ENCODE data around the gene HDAC5.

The HDAC5 gene

DNA sequence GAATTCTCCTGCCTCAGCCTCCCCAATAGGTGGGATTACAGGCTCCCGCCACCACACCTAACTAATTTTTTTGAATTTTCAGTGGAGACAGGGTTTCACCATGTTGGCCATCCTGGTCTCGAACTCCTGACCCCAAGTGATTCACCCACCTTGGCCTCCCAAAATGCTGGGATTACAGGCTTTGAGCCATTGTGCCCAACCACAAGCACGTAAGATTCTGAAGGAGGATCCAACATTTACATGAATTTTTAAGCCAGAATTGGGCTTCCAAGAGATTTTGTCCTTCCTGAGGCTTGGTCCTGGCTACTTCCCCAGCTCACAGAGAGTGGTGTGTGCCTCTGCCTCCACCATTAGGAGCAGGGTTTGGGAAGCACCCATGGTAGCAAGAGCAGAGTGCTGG lies 41.8 kb downstream of the HDAC5 start:
- H2BK12ac ChIP-seq (ENCODE audit: low read length): no peak overlapping the region
- no peak overlapping the region for H2AK5ac ChIP-seq (ENCODE audit: low read length)
- H2AFZ ChIP-seq (ENCODE audit: insufficient read depth, low read length, poor library complexity): no peak overlapping the region
- peaks cover 6 to 8% of the 10 kb centered on the region in 2 experiments for H3K4me1 ChIP-seq (ENCODE audit: control insufficient read depth in 1 of 2, insufficient read depth in 2 of 2, low read length in 2 of 2)
- no peak overlapping the region for H2BK120ac ChIP-seq (ENCODE audit: insufficient read depth, low read length, poor library complexity)
- H3K36me3 ChIP-seq (ENCODE audit: control insufficient read depth in 1 of 2, insufficient read depth in 2 of 2, low read length in 2 of 2): peaks cover 60 to 69% of the 10 kb centered on the region in 2 experiments
- H3K4ac ChIP-seq (ENCODE audit: low read depth, low read length): no peak overlapping the region
- H3K18ac ChIP-seq (ENCODE audit: low read length): no peak overlapping the region
- no peak overlapping the region for H4K8ac ChIP-seq (ENCODE audit: low read depth, low read length)
- no peak overlapping the region for H3K4me2 ChIP-seq (ENCODE audit: low read length)
- no peaks in the 10 kb centered on the region for H3K79me2 ChIP-seq (ENCODE audit: control insufficient read depth, insufficient read depth, low read length, poor library complexity)
- DNase-seq: no peak
- H3K4me3 ChIP-seq (ENCODE audit: low read depth, low read length): no peak overlapping the region
- H3K27me3 ChIP-seq (ENCODE audit: insufficient read depth, low read length): no peaks in the 10 kb centered on the region
- WGBS (ENCODE audit: extremely low coverage, insufficient coverage, insufficient read length): no CpG with 5 or more reads among the region's 3 CpGs
- H3K14ac ChIP-seq (ENCODE audit: low read length): no peak overlapping the region
- no peak overlapping the region for H2BK5ac ChIP-seq (ENCODE audit: low read depth, low read length, poor library complexity)
- no peaks in the 10 kb centered on the region for H3K79me1 ChIP-seq (ENCODE audit: low read length)
- no peak overlapping the region for H3K27ac ChIP-seq (ENCODE audit: low read depth, low read length)
- no peak overlapping the region for H4K12ac ChIP-seq (ENCODE audit: low read depth, low read length)
- H3K9me3 ChIP-seq (ENCODE audit: insufficient read depth, low read depth, low read length): peaks cover 2% of the 10 kb centered on the region
- no peak overlapping the region for H4K91ac ChIP-seq (ENCODE audit: low read depth, low read length)
- no peak overlapping the region for H3K23ac ChIP-seq (ENCODE audit: low read length)
- no peak overlapping the region for H3K9ac ChIP-seq (ENCODE audit: low read length)

DNA sequence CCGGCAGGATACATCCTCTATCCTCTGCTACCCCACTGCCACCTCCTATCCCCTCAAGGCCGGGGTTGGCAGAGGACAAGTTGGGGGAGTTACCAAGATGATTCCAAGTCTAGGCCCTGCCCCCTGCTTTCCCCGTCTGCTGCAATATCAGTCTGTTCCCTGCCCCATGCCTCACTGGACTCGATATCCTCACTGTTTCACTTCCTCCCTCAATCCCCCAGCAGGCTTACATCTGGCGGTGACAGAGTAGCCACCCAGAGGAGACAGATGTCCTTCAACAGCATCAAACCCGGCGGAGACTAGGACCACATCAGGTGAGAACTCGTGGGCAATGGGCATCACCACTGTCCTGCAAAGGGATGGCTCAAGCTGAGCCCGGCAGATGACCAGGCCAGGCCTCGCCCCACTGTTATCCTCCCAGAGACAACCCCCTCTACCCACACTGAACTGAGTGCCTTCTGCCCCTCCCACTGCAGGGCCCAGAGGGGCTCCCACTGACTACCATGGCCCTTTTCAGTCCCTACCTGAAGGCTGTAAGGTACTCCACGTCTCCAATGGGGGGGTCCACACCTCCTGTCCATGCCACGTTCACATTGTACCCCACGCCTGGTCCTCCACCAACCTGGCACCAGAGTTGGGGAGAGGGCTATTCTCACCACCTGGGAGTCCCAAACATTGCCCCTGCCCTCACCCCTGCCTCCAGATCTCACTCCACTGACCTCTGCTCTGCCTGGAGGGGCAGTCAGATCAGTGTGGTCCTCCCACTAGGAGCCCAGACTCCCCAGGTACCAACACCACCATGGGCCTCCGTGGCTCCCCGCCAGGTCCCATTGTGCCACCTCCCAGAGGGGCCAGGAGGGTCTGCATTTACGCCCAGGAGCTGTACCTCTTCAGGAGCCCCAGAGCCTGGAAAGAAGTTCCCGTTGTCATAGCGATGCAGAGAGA lies 43.3 kb downstream of the HDAC5 start:
- H3K36me3 ChIP-seq (ENCODE audit: control insufficient read depth in 1 of 2, insufficient read depth in 2 of 2, low read length in 2 of 2): peaks cover 75 to 80% of the 10 kb centered on the region in 2 experiments
- no peaks in the 10 kb centered on the region for H3K79me2 ChIP-seq (ENCODE audit: control insufficient read depth, insufficient read depth, low read length, poor library complexity)
- no peak overlapping the region for H2AFZ ChIP-seq (ENCODE audit: insufficient read depth, low read length, poor library complexity)
- no peak overlapping the region for H3K9ac ChIP-seq (ENCODE audit: low read length)
- no peaks in the 10 kb centered on the region for H3K27me3 ChIP-seq (ENCODE audit: insufficient read depth, low read length)
- no peak overlapping the region for H3K23ac ChIP-seq (ENCODE audit: low read length)
- no peak overlapping the region for H4K91ac ChIP-seq (ENCODE audit: low read depth, low read length)
- H3K9me3 ChIP-seq (ENCODE audit: insufficient read depth, low read depth, low read length): peaks cover 2% of the 10 kb centered on the region
- WGBS (ENCODE audit: extremely low coverage, insufficient coverage, insufficient read length): no CpG with 5 or more reads among the region's 18 CpGs
- no peak overlapping the region for H3K27ac ChIP-seq (ENCODE audit: low read depth, low read length)
- H2BK120ac ChIP-seq (ENCODE audit: insufficient read depth, low read length, poor library complexity): no peak overlapping the region
- no peak overlapping the region for H2AK5ac ChIP-seq (ENCODE audit: low read length)
- no peak overlapping the region for H3K18ac ChIP-seq (ENCODE audit: low read length)
- H4K8ac ChIP-seq (ENCODE audit: low read depth, low read length): no peak overlapping the region
- H3K4ac ChIP-seq (ENCODE audit: low read depth, low read length): no peak overlapping the region
- DNase-seq: no peak
- no peak overlapping the region for H3K14ac ChIP-seq (ENCODE audit: low read length)
- H3K4me1 ChIP-seq (ENCODE audit: control insufficient read depth in 1 of 2, insufficient read depth in 2 of 2, low read length in 2 of 2): peaks cover 0 to 5% of the 10 kb centered on the region in 2 experiments
- no peaks in the 10 kb centered on the region for H3K79me1 ChIP-seq (ENCODE audit: low read length)
- no peak overlapping the region for H2BK5ac ChIP-seq (ENCODE audit: low read depth, low read length, poor library complexity)
- H3K4me2 ChIP-seq (ENCODE audit: low read length): no peak overlapping the region
- H4K12ac ChIP-seq (ENCODE audit: low read depth, low read length): no peak overlapping the region
- no peak overlapping the region for H2BK12ac ChIP-seq (ENCODE audit: low read length)
- no peak overlapping the region for H3K4me3 ChIP-seq (ENCODE audit: low read depth, low read length)

DNA sequence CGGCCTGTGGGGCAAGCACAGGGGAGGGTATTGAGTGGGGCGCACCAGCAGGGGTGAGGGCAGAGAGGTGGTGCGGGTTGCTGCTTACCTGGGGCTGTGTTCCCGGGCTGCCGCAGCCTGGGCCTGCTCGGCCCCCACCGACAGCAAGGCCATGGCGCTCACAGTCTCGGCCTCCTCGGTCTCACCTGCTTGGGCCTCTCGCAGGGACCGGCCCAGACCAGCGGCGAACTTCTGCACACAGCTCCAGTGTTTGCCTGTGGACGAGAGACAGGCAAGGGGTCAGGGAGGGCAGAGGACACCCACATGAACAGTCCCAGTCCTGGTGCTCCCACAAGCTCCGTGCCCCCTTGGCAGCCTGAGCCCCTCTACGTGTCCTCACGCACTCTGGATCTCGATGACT lies 45.0 kb downstream of the HDAC5 start:
- no peak overlapping the region for H3K23ac ChIP-seq (ENCODE audit: low read length)
- H3K79me2 ChIP-seq (ENCODE audit: control insufficient read depth, insufficient read depth, low read length, poor library complexity): no peaks in the 10 kb centered on the region
- H2AFZ ChIP-seq (ENCODE audit: insufficient read depth, low read length, poor library complexity): no peak overlapping the region
- no peaks in the 10 kb centered on the region for H3K79me1 ChIP-seq (ENCODE audit: low read length)
- H2BK5ac ChIP-seq (ENCODE audit: low read depth, low read length, poor library complexity): no peak overlapping the region
- H3K27ac ChIP-seq (ENCODE audit: low read depth, low read length): no peak overlapping the region
- no peak overlapping the region for H2BK120ac ChIP-seq (ENCODE audit: insufficient read depth, low read length, poor library complexity)
- no peak overlapping the region for H3K4me3 ChIP-seq (ENCODE audit: low read depth, low read length)
- H3K4ac ChIP-seq (ENCODE audit: low read depth, low read length): no peak overlapping the region
- no peak overlapping the region for H3K4me2 ChIP-seq (ENCODE audit: low read length)
- no peak for DNase-seq
- H4K8ac ChIP-seq (ENCODE audit: low read depth, low read length): no peak overlapping the region
- WGBS (ENCODE audit: extremely low coverage, insufficient coverage, insufficient read length): no CpG with 5 or more reads among the region's 19 CpGs
- H3K9me3 ChIP-seq (ENCODE audit: insufficient read depth, low read depth, low read length): no peaks in the 10 kb centered on the region
- H3K9ac ChIP-seq (ENCODE audit: low read length): no peak overlapping the region
- no peak overlapping the region for H2AK5ac ChIP-seq (ENCODE audit: low read length)
- H3K27me3 ChIP-seq (ENCODE audit: insufficient read depth, low read length): no peaks in the 10 kb centered on the region
- no peak overlapping the region for H2BK12ac ChIP-seq (ENCODE audit: low read length)
- no peak overlapping the region for H3K18ac ChIP-seq (ENCODE audit: low read length)
- H4K12ac ChIP-seq (ENCODE audit: low read depth, low read length): no peak overlapping the region
- H4K91ac ChIP-seq (ENCODE audit: low read depth, low read length): no peak overlapping the region
- H3K36me3 ChIP-seq (ENCODE audit: control insufficient read depth in 1 of 2, insufficient read depth in 2 of 2, low read length in 2 of 2): peaks cover 74 to 80% of the 10 kb centered on the region in 2 experiments
- peaks cover 0 to 5% of the 10 kb centered on the region in 2 experiments for H3K4me1 ChIP-seq (ENCODE audit: control insufficient read depth in 1 of 2, insufficient read depth in 2 of 2, low read length in 2 of 2)
- H3K14ac ChIP-seq (ENCODE audit: low read length): no peak overlapping the region

DNA sequence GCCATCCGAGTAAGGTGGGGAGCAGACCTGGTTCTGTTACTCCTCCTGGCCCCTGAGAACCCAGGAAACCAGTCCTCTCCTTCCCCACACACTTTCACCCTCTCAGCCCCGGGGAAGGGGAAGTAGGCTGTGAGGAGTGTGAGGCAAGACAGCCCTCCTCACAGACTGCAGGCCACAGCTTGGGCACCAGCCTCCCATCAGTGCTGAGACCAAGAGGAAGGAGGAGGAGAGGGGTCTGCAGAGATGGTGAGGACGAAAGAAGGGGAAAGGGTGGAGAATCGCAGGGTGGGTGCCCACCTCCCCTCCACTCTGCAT lies 45.9 kb downstream of the HDAC5 start:
- Histone ChIP-seq H3K27ac (ENCODE audit: low read depth, low read length) (no peak overlapping the region), H2AK5ac (ENCODE audit: low read length) (no peak overlapping the region), H3K4me2 (ENCODE audit: low read length) (no peak overlapping the region), H3K23ac (ENCODE audit: low read length) (no peak overlapping the region), H3K9ac (ENCODE audit: low read length) (no peak overlapping the region), H3K18ac (ENCODE audit: low read length) (no peak overlapping the region), H3K36me3 (ENCODE audit: control insufficient read depth in 1 of 2, insufficient read depth in 2 of 2, low read length in 2 of 2) (peaks cover 68 to 71% of the 10 kb centered on the region in 2 experiments), H4K91ac (ENCODE audit: low read depth, low read length) (no peak overlapping the region), H3K9me3 (ENCODE audit: insufficient read depth, low read depth, low read length) (no peaks in the 10 kb centered on the region), H2AFZ (ENCODE audit: insufficient read depth, low read length, poor library complexity) (no peak overlapping the region), H2BK120ac (ENCODE audit: insufficient read depth, low read length, poor library complexity) (no peak overlapping the region), H3K4me1 (ENCODE audit: control insufficient read depth in 1 of 2, insufficient read depth in 2 of 2, low read length in 2 of 2) (peaks cover 0 to 4% of the 10 kb centered on the region in 2 experiments), H3K4me3 (ENCODE audit: low read depth, low read length) (no peak overlapping the region), H2BK12ac (ENCODE audit: low read length) (no peak overlapping the region), H4K8ac (ENCODE audit: low read depth, low read length) (no peak overlapping the region), H2BK5ac (ENCODE audit: low read depth, low read length, poor library complexity) (no peak overlapping the region), H4K12ac (ENCODE audit: low read depth, low read length) (no peak overlapping the region), H3K79me2 (ENCODE audit: control insufficient read depth, insufficient read depth, low read length, poor library complexity) (no peaks in the 10 kb centered on the region), H3K27me3 (ENCODE audit: insufficient read depth, low read length) (no peaks in the 10 kb centered on the region), H3K79me1 (ENCODE audit: low read length) (no peaks in the 10 kb centered on the region), H3K14ac (ENCODE audit: low read length) (no peak overlapping the region), H3K4ac (ENCODE audit: low read depth, low read length) (no peak overlapping the region)
- WGBS (ENCODE audit: extremely low coverage, insufficient coverage, insufficient read length): no CpG with 5 or more reads among the region's 4 CpGs
- no peak for DNase-seq
